Ecto neural progenitor cell (in vitro differentiated cells): ENCODE measurements around the gene DHRS13.
"Not testable (repeated sequence)": the region's sequence is repeated elsewhere in the genome, so short reads cannot be mapped to it uniquely, and the experiment has no call there.

Experiments
- DNase-seq: peaks from one replicate; pipeline ENCODE4 v3.0.0-alpha.2; 2018; ENCODE audit warnings: low spot score

The DHRS13 gene

GRCh38 chr17:28935744-28936460 lies 33.0 kb upstream of the DHRS13 start:
- no peak for DNase-seq

DNA sequence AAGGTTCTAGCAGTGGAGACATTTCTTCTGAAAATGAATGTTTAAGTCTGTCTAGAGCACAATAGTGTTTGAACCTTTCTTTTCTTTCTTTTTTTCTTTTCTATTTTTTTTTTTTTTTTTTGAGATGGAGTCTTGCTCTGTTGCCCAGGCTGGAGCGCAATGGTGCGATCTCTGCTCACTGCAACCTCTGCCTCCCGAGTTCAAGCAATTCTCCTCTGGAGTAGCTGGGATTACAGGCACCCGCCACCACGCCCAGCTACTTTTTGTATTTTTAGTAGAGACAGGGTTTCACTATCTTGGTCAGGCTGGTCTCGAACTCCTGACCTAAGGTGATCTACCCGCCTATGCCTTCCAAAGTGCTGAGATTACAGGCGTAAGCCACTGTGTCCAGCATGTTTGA lies 31.6 kb upstream of the DHRS13 start:
- not testable (repeated sequence) for DNase-seq

GRCh38 chr17:28929787-28930186 lies 26.9 kb upstream of the DHRS13 start:
- no peak for DNase-seq

DNA sequence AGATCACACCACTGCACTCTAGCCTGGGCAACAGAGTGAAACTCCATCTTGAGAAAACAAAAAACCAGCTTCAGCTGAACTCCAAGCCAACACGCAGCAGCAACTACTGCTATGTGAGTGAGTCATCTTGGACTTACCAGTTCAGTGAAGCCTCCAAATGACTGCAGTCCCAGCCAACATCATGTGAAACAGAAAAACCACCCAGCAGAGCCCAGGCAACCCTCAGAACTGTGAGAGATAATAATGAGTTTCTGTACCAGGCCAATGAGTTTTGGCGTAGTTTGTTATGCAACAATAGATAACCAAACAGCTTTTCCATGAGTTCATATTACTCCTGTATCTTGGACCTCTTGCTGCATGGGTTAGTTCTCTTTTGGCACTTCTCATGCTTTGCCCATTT lies 25.2 kb upstream of the DHRS13 start:
- DNase-seq = no peak

GRCh38 chr17:28926786-28927185 lies 23.9 kb upstream of the DHRS13 start:
- DNase-seq = no peak

DNA sequence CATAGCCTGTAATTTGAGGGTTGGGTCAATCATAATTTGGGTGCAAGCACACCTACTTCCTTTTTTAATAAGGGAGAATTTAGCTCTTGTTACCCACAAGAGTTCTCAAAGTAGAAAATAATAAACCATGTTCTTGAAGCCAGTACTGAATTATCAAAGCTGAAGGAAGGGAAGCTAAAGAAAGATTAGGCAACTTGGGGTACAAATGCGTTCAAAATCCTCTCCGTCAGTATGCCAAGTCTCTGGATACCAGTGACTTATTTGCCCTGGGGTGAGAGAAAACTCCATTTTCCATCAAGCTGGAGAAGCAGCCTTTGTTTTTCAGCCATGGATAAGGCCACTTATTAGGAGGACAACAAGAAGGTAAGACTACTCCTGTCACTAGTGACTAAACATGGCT lies 23.5 kb upstream of the DHRS13 start:
- DNase-seq = no peak

- no peak for DNase-seq
Measured at GRCh38 chr17:28925912-28926365, 23.1 kb upstream of the DHRS13 start.

DNA sequence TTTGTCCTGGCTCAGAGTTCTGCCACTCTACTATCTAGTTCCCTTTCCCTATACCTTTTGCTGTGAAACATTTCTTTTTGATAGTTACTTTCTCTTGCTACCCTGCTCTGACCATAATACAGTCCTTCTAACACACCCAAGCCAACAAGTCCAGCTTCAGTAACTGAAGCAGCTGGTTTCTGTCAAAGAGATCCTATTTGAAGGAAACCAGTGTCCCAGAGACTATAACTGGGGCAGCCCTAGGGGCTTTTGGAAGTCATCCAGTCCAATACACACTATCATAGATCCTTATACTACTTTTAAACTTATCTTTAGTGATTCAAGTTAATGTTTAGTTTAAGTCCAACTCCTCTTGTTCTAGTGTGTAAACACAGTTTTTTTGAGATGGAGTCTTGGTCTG lies 17.3 kb upstream of the DHRS13 start:
- no peak for DNase-seq

GRCh38 chr17:28918295-28918694 lies 15.4 kb upstream of the DHRS13 start:
- DNase-seq = no peak

GRCh38 chr17:28917465-28917864 lies 14.6 kb upstream of the DHRS13 start:
- no peak for DNase-seq

DNA sequence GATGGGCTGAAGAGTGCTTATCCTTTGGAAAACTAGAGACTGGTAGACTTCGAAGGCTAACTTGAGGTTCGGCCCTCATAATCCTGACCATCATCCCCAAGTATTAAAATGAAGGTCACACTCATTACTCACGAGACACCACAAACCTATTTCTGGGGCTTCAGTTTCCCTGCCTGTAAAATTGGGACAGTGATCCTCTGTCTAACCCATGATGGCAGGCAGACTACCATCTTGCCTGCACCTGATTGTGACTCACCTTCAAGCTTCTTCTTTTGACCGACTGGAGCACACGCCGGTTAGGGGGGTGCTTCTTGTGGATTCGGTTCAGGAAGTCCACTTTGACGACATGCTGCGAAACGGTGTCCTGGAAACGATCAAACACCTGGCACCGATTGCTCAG lies 14.2 kb upstream of the DHRS13 start:
- DNase-seq = no peak

DNA sequence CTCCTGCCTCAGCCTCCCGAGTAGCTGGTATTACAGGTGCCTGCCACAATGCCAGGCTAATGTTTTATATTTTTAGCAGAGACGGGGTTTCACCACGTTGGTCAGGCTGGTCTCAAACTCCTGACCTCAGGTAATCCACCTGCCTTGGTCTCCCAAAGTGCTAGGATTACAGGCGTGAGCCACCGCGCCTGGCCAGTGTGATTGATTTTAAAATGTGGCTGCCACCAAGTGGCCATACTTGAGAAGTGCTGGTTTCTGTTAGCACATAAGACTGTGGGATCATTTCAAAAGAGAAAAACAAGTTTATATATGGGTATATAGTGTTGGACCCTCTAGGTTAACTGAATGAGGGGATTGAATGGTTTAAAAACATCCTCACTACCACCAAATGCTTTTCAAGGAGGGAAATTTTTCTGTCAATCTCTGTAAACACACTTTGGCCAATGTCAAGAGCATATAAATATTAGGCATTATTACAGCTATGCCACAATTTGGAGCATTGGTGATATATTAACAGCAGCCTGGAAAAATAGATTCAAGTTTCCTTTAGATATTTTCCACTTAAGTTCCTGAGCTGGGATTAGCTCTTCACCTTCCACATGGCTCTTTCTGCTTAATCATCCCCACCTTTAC lies 13.5 kb upstream of the DHRS13 start:
- DNase-seq = no peak

- DNase-seq = no peak
Measured at GRCh38 chr17:28912938-28913333, 10.1 kb upstream of the DHRS13 start.

DNA sequence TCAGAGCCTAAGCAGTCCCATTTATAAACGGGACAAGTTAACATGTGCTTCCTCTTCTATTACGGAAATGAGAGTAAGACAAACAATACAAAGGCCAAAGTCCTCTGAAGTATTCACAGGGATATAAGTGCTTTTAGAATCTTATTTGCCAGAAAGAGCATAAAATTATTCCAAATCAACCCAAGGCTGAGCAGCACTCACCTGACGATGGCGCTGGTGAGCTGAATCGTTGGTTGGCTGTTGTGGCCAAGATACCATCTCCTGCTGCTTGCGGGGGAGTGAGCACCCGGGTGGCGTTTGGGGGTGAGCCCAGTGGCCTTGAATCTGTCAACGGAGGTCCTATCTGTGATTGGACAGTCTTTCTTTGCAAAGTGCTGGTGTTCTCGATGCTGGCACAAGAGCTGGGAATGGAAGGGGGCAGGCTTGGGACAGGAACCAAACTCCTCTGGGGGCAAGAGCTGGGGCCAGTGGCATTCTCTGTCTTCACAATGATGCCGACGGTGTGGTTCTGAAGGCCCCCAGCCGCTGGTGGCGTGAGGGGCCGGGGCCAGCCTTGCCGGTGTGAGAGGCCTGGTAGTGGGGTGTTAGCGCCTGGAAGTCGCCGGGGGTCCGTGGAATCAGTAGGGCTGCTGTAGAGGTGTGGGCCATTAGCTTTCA lies 9.5 kb upstream of the DHRS13 start:
- no peak for DNase-seq

DNA sequence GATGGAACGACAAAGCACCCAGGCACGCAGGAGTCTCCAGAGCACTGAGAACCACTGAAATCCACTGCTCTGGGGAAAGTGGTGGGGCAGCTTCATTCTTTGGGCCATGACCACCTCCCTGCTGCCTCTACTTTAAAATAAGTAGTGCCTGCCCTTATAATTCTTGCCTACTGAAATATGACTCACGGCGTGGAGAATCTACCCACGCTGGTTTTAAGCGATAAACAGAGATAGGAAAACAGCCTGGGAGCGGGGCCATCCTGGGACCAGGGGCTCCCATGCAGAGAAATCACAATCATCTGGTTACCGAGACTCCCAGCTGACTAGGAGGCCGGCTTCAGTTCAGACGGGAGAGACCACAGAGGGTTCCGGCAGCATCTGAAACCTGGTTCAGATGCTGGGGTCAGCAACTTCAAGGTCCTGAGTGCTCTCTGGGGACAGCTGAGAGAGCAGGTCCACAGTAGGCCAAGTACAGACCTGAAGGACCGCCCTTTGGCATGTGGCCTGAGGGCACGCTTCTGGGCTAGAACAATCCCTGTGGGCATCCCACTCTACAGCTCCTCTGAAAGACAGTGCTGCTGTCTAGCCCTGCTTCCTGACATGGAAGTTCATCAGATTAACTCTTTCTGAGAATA lies 8.6 kb upstream of the DHRS13 start:
- no peak for DNase-seq

- DNase-seq = no peak
Measured at GRCh38 chr17:28910534-28910933, 7.7 kb upstream of the DHRS13 start.

DNA sequence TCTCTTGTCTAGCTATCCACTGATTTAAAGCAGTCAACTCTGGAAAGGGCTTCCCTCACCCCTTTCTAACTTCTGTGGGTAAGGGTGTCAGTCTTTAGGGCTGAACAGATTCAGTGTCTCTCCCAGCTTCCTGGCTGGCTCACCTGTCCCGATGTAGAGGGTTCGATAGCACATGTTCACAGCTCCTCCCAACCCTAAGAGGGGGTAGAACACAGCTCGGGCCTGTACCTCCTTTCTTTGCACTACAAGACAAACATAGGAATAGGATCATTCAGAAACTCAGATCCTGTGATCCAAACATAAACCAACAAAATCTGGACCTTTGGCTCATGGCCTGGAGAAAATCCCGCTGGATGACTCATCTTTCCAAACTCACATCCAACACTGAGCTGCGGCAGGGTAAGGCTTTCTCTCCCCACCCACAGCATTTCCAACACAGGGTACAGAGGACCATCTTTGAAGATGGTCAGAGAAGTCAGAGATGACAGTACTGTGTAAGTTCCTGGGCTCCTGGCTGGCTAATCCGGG lies 5.8 kb upstream of the DHRS13 start:
- DNase-seq = no peak

DNA sequence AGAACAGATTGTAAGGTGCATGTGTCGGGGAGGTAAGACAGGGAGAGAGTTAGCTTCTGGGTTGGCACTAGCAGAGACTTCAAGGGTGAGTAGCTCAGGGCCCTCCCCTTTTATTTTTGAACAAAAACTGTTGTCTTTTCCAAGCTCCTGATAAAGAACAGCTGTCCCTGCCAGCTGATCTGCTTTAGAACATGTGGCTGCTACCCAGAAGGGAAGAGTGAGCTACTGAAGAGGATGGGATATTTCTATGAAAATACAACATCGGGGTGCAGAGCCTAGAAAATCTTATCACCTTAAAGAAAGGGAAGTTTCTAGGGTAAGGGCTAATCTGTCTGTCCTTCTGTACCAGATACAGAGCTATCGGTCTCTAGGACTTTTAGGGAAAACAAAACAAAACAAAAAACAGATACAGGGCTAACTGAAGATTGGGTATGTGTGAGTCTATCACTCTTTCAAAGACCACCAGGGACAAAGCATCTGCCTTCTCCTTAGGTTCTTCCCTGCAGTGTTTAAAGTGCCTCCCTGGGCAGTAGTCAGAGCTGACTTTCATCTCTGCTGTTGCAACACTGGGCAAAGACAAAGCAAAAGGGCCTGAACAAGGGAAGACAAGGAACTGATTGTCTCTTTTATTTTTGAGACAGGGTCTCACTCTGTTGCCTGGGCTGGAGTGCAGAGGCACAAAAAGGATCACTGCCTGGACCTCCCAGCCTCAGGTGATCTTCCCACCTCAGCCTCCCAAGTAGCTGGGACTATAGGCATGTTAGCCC lies 5.0 kb upstream of the DHRS13 start:
- no peak for DNase-seq

GRCh38 chr17:28906706-28907438 lies 4.0 kb upstream of the DHRS13 start:
- no peak for DNase-seq

GRCh38 chr17:28906276-28906675 lies 3.4 kb upstream of the DHRS13 start:
- no peak for DNase-seq

- DNase-seq = no peak
Measured at GRCh38 chr17:28904800-28905199, 1.9 kb upstream of the DHRS13 start.
